Nephron (organoid): ENCODE data around the gene DACT2.

Experiments
- H3K27ac Mint-ChIP-seq, 3 experiments: 2 replicates each; pipeline ENCODE4 v1.8.0; 2020; ENCODE audit warnings: mixed read lengths in 3 of 3, mild to moderate bottlenecking in 2 of 3, moderate library complexity in 1 of 3
- H3K27me3 Mint-ChIP-seq: 2 replicates; pipeline ENCODE4 v1.8.0; 2021; ENCODE audit warnings: low read depth, mild to moderate bottlenecking, moderate library complexity, mixed read lengths
- H3K36me3 Mint-ChIP-seq: 2 replicates; pipeline ENCODE4 v1.8.0; 2020; ENCODE audit warnings: low read depth, mixed read lengths
- H3K4me1 Mint-ChIP-seq: 2 replicates; pipeline ENCODE4 v1.8.0; 2020; ENCODE audit warnings: mixed read lengths
- H3K4me3 Mint-ChIP-seq, 3 experiments: 2 replicates each; pipeline ENCODE4 v1.8.0; 2020; ENCODE audit warnings: mild to moderate bottlenecking in 3 of 3, mixed read lengths in 3 of 3, moderate library complexity in 2 of 3
- H3K9me3 Mint-ChIP-seq: 2 replicates; pipeline ENCODE4 v1.8.0; 2020; ENCODE audit warnings: mixed read lengths
- TF ChIP-seq, protein P1 (sequence below), 3 experiments: fragments of 200-600 bp; sonication (generic); IDR thresholded peaks; one replicate each; pipeline ENCODE4 v1.5.0; 2021; ENCODE audit warnings: antibody characterized with exemption in 3 of 3; ENCODE audit not compliant: unreplicated experiment in 3 of 3

DACT2 gene

GRCh38 chr6:168341280-168341900 lies 21.8 kb upstream of the DACT2 start:
- Mint-ChIP-seq H3K4me3 (no peak overlapping the region), H3K36me3 (no peaks in the 10 kb centered on the region), H3K9me3 (peaks cover 4% of the 10 kb centered on the region), H3K27me3 (peaks cover 33% of the 10 kb centered on the region), H3K27ac (peak overlapping the region in 1 of 3 experiments; percentile 48), H3K4me1 (peaks cover 23% of the 10 kb centered on the region)
- TF ChIP-seq, protein P1, sequence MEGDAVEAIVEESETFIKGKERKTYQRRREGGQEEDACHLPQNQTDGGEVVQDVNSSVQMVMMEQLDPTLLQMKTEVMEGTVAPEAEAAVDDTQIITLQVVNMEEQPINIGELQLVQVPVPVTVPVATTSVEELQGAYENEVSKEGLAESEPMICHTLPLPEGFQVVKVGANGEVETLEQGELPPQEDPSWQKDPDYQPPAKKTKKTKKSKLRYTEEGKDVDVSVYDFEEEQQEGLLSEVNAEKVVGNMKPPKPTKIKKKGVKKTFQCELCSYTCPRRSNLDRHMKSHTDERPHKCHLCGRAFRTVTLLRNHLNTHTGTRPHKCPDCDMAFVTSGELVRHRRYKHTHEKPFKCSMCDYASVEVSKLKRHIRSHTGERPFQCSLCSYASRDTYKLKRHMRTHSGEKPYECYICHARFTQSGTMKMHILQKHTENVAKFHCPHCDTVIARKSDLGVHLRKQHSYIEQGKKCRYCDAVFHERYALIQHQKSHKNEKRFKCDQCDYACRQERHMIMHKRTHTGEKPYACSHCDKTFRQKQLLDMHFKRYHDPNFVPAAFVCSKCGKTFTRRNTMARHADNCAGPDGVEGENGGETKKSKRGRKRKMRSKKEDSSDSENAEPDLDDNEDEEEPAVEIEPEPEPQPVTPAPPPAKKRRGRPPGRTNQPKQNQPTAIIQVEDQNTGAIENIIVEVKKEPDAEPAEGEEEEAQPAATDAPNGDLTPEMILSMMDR (IDR thresholded peaks at IDR 0.05; ENCODE audit: unreplicated experiment in 3 of 3), result no peak

DNA sequence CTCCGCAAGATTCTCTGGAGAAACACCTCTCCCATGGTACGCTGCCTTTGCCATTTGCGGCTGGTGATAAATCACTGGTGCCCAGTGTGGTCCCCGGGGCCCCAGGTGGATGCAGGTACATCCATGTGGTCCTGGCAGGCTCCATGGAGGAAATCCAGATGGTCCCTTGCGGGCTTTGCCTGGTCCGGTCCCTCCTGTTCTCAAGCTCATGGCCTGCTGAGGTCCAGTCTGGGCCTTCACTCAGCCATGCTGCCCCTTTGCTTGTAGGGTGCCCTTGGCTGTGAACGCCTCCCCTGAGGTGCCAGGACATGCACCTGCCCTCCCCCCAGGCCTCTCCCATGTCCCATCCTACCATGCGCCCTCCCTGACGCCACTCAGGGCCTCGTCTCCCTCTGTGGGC lies 21.2 kb upstream of the DACT2 start:
- H3K27me3 Mint-ChIP-seq, result peaks cover 29% of the 10 kb centered on the region
- H3K9me3 Mint-ChIP-seq, result peaks cover 4% of the 10 kb centered on the region
- H3K4me3 Mint-ChIP-seq, result no peak overlapping the region
- no peaks in the 10 kb centered on the region for H3K36me3 Mint-ChIP-seq
- TF ChIP-seq, protein P1 (IDR thresholded peaks at IDR 0.05; ENCODE audit: unreplicated experiment in 3 of 3), result no peak
- peaks cover 23% of the 10 kb centered on the region for H3K4me1 Mint-ChIP-seq
- peak overlapping the region in 1 of 3 experiments; percentile 48 for H3K27ac Mint-ChIP-seq

DNA sequence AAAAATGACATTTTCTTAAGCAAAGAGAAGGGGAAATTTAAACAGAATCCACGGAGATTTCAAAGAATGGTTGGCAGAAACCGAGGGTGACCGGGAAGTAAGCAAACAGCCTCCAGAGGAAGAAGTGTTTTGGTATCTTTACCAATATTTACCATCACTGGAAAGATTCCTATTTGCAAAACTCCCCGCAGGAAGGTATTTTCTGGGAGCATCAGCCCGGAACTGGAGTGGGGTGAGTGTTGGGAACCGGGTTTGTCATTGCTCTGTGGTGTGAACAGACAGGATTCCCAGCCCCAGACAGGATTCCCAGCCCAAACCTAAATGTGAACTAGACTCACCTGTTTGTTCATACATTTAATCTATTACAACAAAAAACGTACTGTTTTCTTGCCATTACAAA lies 19.2 kb upstream of the DACT2 start:
- Mint-ChIP-seq H3K4me1 (peaks cover 14% of the 10 kb centered on the region), H3K27me3 (peaks cover 26% of the 10 kb centered on the region), H3K27ac (no peak overlapping the region), H3K4me3 (no peak overlapping the region), H3K36me3 (no peaks in the 10 kb centered on the region), H3K9me3 (peaks cover 4% of the 10 kb centered on the region)
- TF ChIP-seq, protein P1 (IDR thresholded peaks at IDR 0.05; ENCODE audit: unreplicated experiment in 3 of 3), result no peak

GRCh38 chr6:168336967-168337366 lies 17.4 kb upstream of the DACT2 start:
- TF ChIP-seq, protein P1 (IDR thresholded peaks at IDR 0.05; ENCODE audit: unreplicated experiment in 3 of 3), result no peak
- Mint-ChIP-seq H3K36me3 (no peaks in the 10 kb centered on the region), H3K9me3 (peaks cover 4% of the 10 kb centered on the region), H3K4me3 (no peak overlapping the region), H3K27ac (no peak overlapping the region), H3K4me1 (peaks cover 16% of the 10 kb centered on the region), H3K27me3 (peaks cover 28% of the 10 kb centered on the region)

DNA sequence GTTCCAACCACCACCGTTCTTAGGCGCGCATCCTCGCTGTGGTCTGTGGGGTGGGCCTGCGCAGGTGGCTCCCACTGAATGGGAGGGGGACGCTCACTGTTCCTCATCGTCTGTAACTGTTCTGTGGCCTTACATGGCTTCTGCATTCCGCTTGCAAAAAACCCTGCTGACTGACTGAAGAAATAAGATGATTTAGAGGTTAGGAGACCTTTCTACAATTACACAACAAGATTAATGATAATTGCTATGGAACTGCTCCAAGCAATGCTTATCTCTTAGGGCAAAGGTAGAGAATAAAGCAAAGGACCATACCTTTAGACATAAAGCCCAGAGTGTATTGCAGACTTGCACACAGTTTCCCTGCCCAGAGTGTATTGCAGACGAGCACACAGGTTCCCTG lies 14.4 kb upstream of the DACT2 start:
- no peak overlapping the region for H3K4me3 Mint-ChIP-seq
- peaks cover 12% of the 10 kb centered on the region for H3K4me1 Mint-ChIP-seq
- no peaks in the 10 kb centered on the region for H3K9me3 Mint-ChIP-seq
- no peaks in the 10 kb centered on the region for H3K36me3 Mint-ChIP-seq
- TF ChIP-seq, protein P1 (IDR thresholded peaks at IDR 0.05; ENCODE audit: unreplicated experiment in 3 of 3), result no peak
- peaks cover 28% of the 10 kb centered on the region for H3K27me3 Mint-ChIP-seq
- no peak overlapping the region for H3K27ac Mint-ChIP-seq

- Mint-ChIP-seq H3K36me3 (no peaks in the 10 kb centered on the region), H3K9me3 (no peaks in the 10 kb centered on the region), H3K27me3 (peaks cover 26% of the 10 kb centered on the region), H3K4me1 (peaks cover 12% of the 10 kb centered on the region), H3K4me3 (no peak overlapping the region), H3K27ac (no peak overlapping the region)
- TF ChIP-seq, protein P1 (IDR thresholded peaks at IDR 0.05; ENCODE audit: unreplicated experiment in 3 of 3), result no peak
Observed at GRCh38 chr6:168333491-168333890, 13.9 kb upstream of the DACT2 start.
